SK-N-MC (cell line): ENCODE measurements around the gene PLVAP.

ENCODE experiments used
- EZH2 ChIP-seq: fragments of 200-600 bp; sonication (generic); IDR thresholded peaks from one replicate; pipeline ENCODE4 v1.6.1; 2017; ENCODE audit warnings: antibody characterized with exemption
- POLR2AphosphoS5 ChIP-seq: IDR thresholded peaks from 2 replicates; pipeline ENCODE4 v1.6.1; 2012; ENCODE audit warnings: mild to moderate bottlenecking, low read depth, low read length, borderline replicate concordance

GRCh38 chr19:17304386-17305215 is 72.5 kb downstream of the PLVAP start:
- TF ChIP-seq EZH2 (no peak), POLR2AphosphoS5 (no peak)
